WTC11 (cell line): ENCODE measurements around the gene PCSK1N. TPM values are rescaled to one million over a fixed set of nuclear protein-coding genes. Genes with fewer than 3 reads are reported as not detected.

Experiments
- total RNA-seq: library from RNA; stranded (reverse); gene quantifications from 3 replicates; pipeline ENCODE4 v1.2.3, GENCODE V29; 2021

The PCSK1N gene
- total RNA-seq, 1 experiment from 2014 or later, result 7.5 TPM

Other genes with a start within 250 kb of the PCSK1N start
- 28.0 to 37.4 TPM (median 30.4 TPM) in 3 replicates for gene WDR13, start 238.1 kb downstream of the PCSK1N start, total RNA-seq
- gene WAS, start 151.8 kb downstream of the PCSK1N start, total RNA-seq, result 0.79 to 1.6 TPM (median 0.96 TPM) in 3 replicates
- gene SUV39H1, start 138.9 kb downstream of the PCSK1N start, total RNA-seq, result 14.2 to 16.5 TPM (median 16.4 TPM) in 3 replicates
- 0.27 TPM in 1 of 3 replicates, not detected in the others for gene GLOD5, start 73.9 kb downstream of the PCSK1N start, total RNA-seq
- 0.25 to 0.27 TPM (median 0.26 TPM) in 3 replicates for gene GATA1, start 49.0 kb downstream of the PCSK1N start, total RNA-seq
- gene HDAC6, start 33.5 kb downstream of the PCSK1N start, total RNA-seq, result 58.5 to 60.3 TPM (median 59.2 TPM) in 3 replicates
- not detected in 3 replicates for gene ERAS, start 9.1 kb downstream of the PCSK1N start, total RNA-seq
- 99.6 to 120 TPM (median 114 TPM) in 3 replicates for gene TIMM17B, start 62.2 kb upstream of the PCSK1N start, total RNA-seq
- gene PQBP1, start 62.3 kb upstream of the PCSK1N start, total RNA-seq, result 79.4 to 81.2 TPM (median 81.2 TPM) in 3 replicates
- gene SLC35A2, start 76.0 kb upstream of the PCSK1N start, total RNA-seq, result 18.0 to 21.0 TPM (median 20.2 TPM) in 3 replicates
- gene PIM2, start 83.4 kb upstream of the PCSK1N start, total RNA-seq, result 146 to 184 TPM (median 182 TPM) in 3 replicates
- gene OTUD5, start 122.0 kb upstream of the PCSK1N start, total RNA-seq, result 50.9 to 52.6 TPM (median 51.1 TPM) in 3 replicates
- 4.9 to 5.4 TPM (median 5.2 TPM) in 3 replicates for gene KCND1, start 136.2 kb upstream of the PCSK1N start, total RNA-seq
- 60.0 to 70.7 TPM (median 60.9 TPM) in 3 replicates for gene GRIPAP1, start 166.7 kb upstream of the PCSK1N start, total RNA-seq
- gene TFE3, start 207.7 kb upstream of the PCSK1N start, total RNA-seq, result 46.4 to 51.2 TPM (median 50.0 TPM) in 3 replicates
- 13.0 to 15.2 TPM (median 14.4 TPM) in 3 replicates for gene CCDC120, start 223.4 kb upstream of the PCSK1N start, total RNA-seq
- gene PRAF2, start 238.4 kb upstream of the PCSK1N start, total RNA-seq, result 14.8 to 16.1 TPM (median 15.0 TPM) in 3 replicates
- 20.0 to 23.9 TPM (median 21.4 TPM) in 3 replicates for gene WDR45, start 244.3 kb upstream of the PCSK1N start, total RNA-seq